ENCODE results near the gene PTGIR.

DNA sequence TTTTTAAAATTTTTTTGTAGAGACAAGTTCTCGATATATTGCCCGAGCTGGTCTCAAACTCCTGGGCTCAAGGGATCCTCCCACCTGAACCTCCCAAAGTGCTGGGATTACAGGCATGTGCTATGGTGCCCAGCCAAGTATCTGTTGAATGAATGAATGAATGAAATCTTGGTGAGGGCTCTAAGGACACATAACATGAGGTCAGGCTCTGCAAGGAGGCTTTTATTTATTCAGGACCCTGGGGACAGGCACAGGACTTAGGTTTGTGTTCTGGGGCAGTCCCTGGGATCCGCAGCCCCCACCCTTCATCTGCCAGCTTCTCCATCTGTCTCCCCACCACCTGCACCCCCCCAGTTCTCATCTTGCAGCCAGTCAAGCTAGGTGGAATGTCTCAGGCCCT, 4.6 kb downstream of the PTGIR start:
- TF ChIP-seq EZH2 (IDR thresholded peaks at IDR 0.05; ENCODE audit: insufficient read depth, poor library complexity, severe bottlenecking), result no peak
- TF ChIP-seq EZH2phosphoT487 (IDR thresholded peaks at IDR 0.05; ENCODE audit: insufficient read depth, low read depth), result no peak
